ENCODE results near the gene SPDEF.

The SPDEF gene

GRCh38 chr6:34578445-34579262, 22.5 kb upstream of the SPDEF start:
- Histone ChIP-seq H3K4me1 (ENCODE audit: insufficient read depth, low read length, severe bottlenecking) (no peaks in the 10 kb centered on the region), H2AFZ (ENCODE audit: low read length) (no peak overlapping the region), H3K27ac (ENCODE audit: low read depth, low read length, poor library complexity, severe bottlenecking) (no peak overlapping the region), H3K9me2 (ENCODE audit: low read depth, low read length) (no peaks in the 10 kb centered on the region), H3K4me2 (ENCODE audit: low read length) (no peak overlapping the region), H3K9me3 (ENCODE audit: low read length) (no peaks in the 10 kb centered on the region), H3K9ac (ENCODE audit: low read length) (no peak overlapping the region), H3F3A (ENCODE audit: insufficient read depth, low read length) (no peaks in the 10 kb centered on the region), H4K20me1 (ENCODE audit: insufficient read depth, low read length) (no peaks in the 10 kb centered on the region), H3K4me3 (ENCODE audit: low read depth, low read length, poor library complexity, severe bottlenecking) (no peak overlapping the region), H3K36me3 (ENCODE audit: insufficient read depth, low read length) (peaks cover 3% of the 10 kb centered on the region; the same call in 1 of the 2 replicates), H3K27me3 (ENCODE audit: insufficient read depth, low read length) (peaks cover 7% of the 10 kb centered on the region; the same call in 1 of the 2 replicates), H3K79me2 (ENCODE audit: insufficient read depth, low read length) (no peaks in the 10 kb centered on the region)
- TF ChIP-seq, protein P1, sequence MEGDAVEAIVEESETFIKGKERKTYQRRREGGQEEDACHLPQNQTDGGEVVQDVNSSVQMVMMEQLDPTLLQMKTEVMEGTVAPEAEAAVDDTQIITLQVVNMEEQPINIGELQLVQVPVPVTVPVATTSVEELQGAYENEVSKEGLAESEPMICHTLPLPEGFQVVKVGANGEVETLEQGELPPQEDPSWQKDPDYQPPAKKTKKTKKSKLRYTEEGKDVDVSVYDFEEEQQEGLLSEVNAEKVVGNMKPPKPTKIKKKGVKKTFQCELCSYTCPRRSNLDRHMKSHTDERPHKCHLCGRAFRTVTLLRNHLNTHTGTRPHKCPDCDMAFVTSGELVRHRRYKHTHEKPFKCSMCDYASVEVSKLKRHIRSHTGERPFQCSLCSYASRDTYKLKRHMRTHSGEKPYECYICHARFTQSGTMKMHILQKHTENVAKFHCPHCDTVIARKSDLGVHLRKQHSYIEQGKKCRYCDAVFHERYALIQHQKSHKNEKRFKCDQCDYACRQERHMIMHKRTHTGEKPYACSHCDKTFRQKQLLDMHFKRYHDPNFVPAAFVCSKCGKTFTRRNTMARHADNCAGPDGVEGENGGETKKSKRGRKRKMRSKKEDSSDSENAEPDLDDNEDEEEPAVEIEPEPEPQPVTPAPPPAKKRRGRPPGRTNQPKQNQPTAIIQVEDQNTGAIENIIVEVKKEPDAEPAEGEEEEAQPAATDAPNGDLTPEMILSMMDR (IDR thresholded peaks at IDR 0.05; ENCODE audit: low read length), result no peak
- TF ChIP-seq EZH2 (IDR thresholded peaks at IDR 0.05; ENCODE audit: borderline replicate concordance, low read length), result no peak

DNA sequence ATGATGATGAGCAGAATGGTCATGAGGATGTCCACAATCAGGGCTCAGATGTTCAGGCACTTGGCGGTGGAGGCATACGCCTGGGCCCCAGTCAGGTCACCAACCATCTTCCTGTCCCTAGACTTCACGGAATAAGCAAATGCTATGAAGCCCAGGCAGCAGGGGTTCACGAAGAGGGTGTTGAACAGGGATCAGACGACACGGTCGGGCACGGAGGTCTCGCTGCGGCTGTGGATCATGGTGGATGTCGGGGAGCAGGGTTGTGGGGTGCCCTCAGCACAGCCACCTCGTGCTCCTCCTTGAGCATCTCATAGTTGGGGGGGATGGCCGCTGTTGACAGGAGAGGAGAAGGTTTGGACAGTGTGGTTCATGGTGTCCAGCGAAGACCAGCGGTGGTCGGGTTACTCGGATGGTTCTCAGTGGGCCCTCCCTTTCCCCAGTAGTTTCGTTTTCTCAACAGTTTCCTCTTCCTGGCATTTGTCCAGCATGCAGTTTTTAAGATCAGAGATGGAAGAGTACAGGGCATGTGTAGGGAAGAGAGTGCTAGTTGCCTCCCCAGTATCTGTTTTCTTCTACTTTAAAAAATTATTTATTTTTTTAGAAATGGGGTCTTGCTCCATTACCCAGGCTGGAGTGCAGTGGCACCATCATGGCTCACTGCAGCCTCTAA, 20.3 kb upstream of the SPDEF start:
- Histone ChIP-seq H3K9me2 (ENCODE audit: low read depth, low read length) (no peaks in the 10 kb centered on the region), H3F3A (ENCODE audit: insufficient read depth, low read length) (no peaks in the 10 kb centered on the region), H3K36me3 (ENCODE audit: insufficient read depth, low read length) (no peaks in the 10 kb centered on the region), H3K4me2 (ENCODE audit: low read length) (no peak overlapping the region), H2AFZ (ENCODE audit: low read length) (no peak overlapping the region), H4K20me1 (ENCODE audit: insufficient read depth, low read length) (no peaks in the 10 kb centered on the region), H3K27me3 (ENCODE audit: insufficient read depth, low read length) (peaks cover 7% of the 10 kb centered on the region; the same call in 1 of the 2 replicates), H3K9me3 (ENCODE audit: low read length) (no peaks in the 10 kb centered on the region), H3K4me1 (ENCODE audit: insufficient read depth, low read length, severe bottlenecking) (no peaks in the 10 kb centered on the region), H3K9ac (ENCODE audit: low read length) (no peak overlapping the region), H3K27ac (ENCODE audit: low read depth, low read length, poor library complexity, severe bottlenecking) (no peak overlapping the region), H3K4me3 (ENCODE audit: low read depth, low read length, poor library complexity, severe bottlenecking) (no peak overlapping the region), H3K79me2 (ENCODE audit: insufficient read depth, low read length) (no peaks in the 10 kb centered on the region)
- TF ChIP-seq, protein P1 (IDR thresholded peaks at IDR 0.05; ENCODE audit: low read length), result no peak
- no peak for TF ChIP-seq EZH2 (IDR thresholded peaks at IDR 0.05; ENCODE audit: borderline replicate concordance, low read length)

DNA sequence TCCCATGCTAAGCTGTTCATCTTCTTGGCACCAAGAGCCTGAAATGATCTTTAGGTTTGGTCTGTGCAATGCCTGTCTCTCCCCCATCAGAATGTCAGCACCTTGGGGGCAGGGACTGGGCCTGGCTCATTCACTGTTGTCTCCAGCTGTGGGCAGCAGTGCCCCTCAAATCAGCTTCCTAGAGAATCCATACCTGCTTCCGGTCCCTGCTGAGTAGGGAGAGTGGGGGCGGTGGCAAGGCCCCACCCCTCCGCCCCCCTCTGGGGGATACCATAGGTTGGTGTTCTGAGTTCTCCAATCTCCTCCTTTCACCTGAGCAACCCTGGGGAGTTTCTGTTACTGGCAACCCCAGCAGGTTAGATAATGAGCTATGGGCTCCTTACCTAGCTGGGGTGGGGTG, 19.2 kb upstream of the SPDEF start:
- Histone ChIP-seq H3F3A (ENCODE audit: insufficient read depth, low read length) (no peaks in the 10 kb centered on the region), H3K9ac (ENCODE audit: low read length) (no peak overlapping the region), H3K79me2 (ENCODE audit: insufficient read depth, low read length) (no peaks in the 10 kb centered on the region), H3K4me2 (ENCODE audit: low read length) (no peak overlapping the region), H3K9me3 (ENCODE audit: low read length) (no peaks in the 10 kb centered on the region), H3K4me1 (ENCODE audit: insufficient read depth, low read length, severe bottlenecking) (no peaks in the 10 kb centered on the region), H2AFZ (ENCODE audit: low read length) (no peak overlapping the region), H4K20me1 (ENCODE audit: insufficient read depth, low read length) (no peaks in the 10 kb centered on the region), H3K36me3 (ENCODE audit: insufficient read depth, low read length) (no peaks in the 10 kb centered on the region), H3K4me3 (ENCODE audit: low read depth, low read length, poor library complexity, severe bottlenecking) (no peak overlapping the region), H3K27me3 (ENCODE audit: insufficient read depth, low read length) (peaks cover 7% of the 10 kb centered on the region; the same call in 1 of the 2 replicates), H3K27ac (ENCODE audit: low read depth, low read length, poor library complexity, severe bottlenecking) (no peak overlapping the region), H3K9me2 (ENCODE audit: low read depth, low read length) (no peaks in the 10 kb centered on the region)
- no peak for TF ChIP-seq EZH2 (IDR thresholded peaks at IDR 0.05; ENCODE audit: borderline replicate concordance, low read length)
- TF ChIP-seq, protein P1 (IDR thresholded peaks at IDR 0.05; ENCODE audit: low read length), result no peak; the same call in 1 of the 2 replicates
